ENCODE measurements around the gene HIP1R.

DNA sequence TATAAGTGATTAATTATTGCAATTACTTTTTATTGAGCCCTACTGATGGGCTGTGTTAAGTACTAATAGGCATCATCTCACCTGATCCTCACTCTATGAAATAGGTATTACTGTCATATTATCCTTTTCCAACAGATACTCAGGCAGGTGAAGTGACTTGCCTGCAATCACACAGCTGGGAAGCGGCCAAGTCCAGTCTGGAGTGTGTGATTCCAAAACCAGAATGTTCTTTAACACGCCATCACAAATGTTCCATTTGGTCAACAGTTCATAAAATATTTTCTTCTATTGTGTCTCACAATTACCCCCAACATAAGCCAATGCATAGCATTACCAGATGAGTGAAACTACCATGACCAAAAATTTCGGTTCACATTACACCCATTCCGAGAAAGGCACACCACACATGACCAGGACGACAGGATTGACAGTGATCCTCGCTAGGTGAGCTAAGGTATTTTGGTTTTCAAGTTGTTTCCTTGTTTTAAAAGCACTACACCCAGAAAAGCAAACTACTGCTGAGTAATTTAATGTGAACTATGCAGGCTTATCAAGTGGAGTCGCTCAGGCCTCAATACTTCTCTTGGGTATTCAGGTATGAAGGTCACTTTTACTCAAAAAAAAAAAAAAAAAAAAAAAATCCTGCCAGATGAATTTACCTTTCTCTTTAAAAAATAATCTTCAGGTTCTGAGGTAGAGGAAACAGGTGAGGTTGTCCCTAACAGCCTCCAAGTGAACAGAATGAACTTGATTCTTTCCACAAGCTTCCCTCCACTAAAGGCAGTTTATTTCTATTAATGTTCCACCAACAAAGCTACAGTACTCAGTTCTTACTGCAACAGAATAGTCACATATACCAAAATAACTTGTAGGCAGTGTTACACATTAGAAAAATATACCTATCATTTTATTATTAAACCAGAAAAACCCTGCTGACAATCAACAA lies 58.2 kb downstream of the HIP1R start:
- TF ChIP-seq, protein P1, sequence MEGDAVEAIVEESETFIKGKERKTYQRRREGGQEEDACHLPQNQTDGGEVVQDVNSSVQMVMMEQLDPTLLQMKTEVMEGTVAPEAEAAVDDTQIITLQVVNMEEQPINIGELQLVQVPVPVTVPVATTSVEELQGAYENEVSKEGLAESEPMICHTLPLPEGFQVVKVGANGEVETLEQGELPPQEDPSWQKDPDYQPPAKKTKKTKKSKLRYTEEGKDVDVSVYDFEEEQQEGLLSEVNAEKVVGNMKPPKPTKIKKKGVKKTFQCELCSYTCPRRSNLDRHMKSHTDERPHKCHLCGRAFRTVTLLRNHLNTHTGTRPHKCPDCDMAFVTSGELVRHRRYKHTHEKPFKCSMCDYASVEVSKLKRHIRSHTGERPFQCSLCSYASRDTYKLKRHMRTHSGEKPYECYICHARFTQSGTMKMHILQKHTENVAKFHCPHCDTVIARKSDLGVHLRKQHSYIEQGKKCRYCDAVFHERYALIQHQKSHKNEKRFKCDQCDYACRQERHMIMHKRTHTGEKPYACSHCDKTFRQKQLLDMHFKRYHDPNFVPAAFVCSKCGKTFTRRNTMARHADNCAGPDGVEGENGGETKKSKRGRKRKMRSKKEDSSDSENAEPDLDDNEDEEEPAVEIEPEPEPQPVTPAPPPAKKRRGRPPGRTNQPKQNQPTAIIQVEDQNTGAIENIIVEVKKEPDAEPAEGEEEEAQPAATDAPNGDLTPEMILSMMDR (IDR thresholded peaks at IDR 0.05), result no peak
- TF ChIP-seq POLR2A (IDR thresholded peaks at IDR 0.05), result no peak
